ENCODE measurements around the gene YTHDC1.
A peak's percentile ranks its signal among the peaks of the same experiment; 100 is the strongest.

Gene YTHDC1

DNA sequence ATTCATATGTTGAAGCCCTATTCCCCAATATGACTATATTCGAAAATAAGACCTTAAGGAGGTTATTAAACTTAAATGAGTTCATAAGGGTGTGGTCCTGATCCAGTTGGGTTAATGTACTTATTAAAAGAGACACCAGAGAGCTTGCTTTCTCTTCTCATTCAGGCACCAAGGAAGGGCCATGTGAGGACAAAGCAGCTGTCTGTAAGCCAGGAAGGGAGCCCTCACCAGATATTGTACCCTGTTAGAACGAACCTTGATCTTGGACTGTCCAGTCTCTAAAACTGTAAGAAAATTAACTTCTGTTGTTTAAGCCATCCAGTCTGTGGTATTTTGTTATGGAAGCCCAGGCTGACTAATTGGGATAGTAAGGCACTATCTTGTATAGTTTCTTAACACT lies 9.1 kb upstream of the YTHDC1 start:
- no peak for DNase-seq (ENCODE audit: low spot score)

DNA sequence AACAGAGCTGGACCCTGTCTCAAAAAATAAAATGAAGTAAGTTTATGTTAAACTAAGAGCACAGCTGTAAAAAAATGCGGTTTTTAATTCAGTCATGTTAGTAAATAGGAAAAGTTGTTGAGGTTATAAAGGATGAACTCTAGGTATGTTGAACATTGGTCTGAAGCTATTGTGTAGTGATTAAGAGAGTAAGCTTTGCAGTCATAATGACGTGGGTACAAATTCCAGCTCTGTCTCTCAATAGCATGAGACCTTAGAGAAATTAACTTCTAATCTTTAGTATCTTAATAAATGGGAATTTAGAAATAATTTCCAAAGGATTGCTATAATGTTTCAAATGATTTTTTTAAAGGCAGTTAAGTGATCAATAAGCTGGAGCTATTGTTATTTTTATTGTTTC lies 2.9 kb upstream of the YTHDC1 start:
- DNase-seq (ENCODE audit: low spot score), result no peak

DNA sequence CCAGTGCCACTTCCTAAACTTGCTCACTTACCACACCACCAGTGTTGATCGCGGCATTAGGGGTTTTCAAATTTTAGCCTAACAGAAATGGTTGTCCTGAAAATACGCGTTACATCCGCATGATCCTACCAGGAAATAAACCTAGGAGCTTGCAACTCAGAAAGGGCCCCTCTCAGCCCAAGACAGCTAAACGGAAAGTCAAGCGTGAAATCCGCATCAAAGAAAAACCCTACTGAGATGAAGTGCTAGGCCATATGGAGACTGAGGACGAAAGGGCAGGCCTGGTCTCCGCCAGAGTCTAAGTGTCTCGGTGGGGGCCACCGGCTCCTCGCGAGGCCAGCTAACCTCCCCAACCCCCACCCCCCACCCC lies 626 bp downstream of the YTHDC1 start:
- DNase-seq (ENCODE audit: low spot score), result peak; percentile 28

DNA sequence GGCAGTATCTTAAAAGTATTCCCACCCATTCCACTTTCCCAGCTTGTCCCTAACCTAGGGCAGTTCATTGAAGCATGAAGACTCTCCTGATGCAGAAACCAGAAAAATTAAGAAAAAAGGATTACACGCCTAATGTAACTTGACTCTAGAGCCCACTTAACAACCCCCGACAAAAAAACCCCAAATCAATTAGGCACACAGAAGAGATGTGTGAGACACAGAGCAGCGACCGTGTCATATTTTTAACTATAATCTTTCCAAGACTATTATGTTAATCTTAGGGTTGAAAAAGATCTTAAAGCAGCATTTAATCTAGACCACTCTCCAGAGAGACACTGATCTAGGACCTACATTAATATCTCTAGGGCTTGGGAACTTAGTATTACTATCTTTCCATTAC lies 1.3 kb downstream of the YTHDC1 start:
- no peak for DNase-seq (ENCODE audit: low spot score)

DNA sequence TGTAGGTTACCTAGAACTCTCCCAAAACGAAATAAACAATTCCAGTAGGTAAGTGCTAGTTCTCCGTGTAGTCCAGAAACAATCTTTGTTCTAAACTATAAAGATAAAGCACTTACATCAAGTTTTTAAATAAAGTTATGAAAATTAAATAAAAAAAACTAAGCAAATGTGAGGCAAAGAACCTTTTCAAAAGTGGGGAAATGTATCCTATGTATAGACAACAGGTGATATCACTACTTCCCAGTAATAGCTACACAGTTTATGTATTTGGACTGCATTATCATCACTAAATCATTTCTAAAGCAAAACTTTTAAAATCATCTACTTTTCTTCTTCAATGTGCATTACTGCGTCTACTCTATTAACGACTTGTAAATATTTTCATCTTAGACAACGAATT lies 2.0 kb downstream of the YTHDC1 start:
- DNase-seq (ENCODE audit: low spot score), result no peak

GRCh38 chr4:68346461-68346860 lies 3.4 kb downstream of the YTHDC1 start:
- DNase-seq (ENCODE audit: low spot score), result no peak

GRCh38 chr4:68344785-68345184 lies 5.1 kb downstream of the YTHDC1 start:
- DNase-seq (ENCODE audit: low spot score), result no peak

GRCh38 chr4:68344049-68344448 lies 5.8 kb downstream of the YTHDC1 start:
- no peak for DNase-seq (ENCODE audit: low spot score)

- peak; percentile 38 for DNase-seq (ENCODE audit: low spot score)
Observed at GRCh38 chr4:68342134-68342533, 7.8 kb downstream of the YTHDC1 start.

DNA sequence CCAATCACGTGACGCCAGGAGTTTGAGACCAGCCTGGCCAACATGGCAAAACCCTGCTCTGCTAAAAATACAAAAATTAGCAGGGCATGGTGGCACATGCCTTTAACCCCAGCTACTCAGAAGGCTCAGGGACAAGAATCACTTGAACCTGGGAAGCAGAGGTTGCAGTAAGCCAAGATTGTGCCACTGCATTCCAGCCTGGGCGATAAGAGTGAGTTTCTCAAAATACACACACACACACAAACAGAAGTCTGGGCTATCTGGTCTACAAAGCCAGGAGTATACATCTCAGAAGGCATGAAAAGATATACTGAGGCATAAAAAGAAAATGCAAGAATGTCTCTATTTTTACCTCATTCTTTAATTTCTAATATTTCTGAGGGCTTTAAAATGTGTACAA lies 11.3 kb downstream of the YTHDC1 start:
- no peak for DNase-seq (ENCODE audit: low spot score)

DNA sequence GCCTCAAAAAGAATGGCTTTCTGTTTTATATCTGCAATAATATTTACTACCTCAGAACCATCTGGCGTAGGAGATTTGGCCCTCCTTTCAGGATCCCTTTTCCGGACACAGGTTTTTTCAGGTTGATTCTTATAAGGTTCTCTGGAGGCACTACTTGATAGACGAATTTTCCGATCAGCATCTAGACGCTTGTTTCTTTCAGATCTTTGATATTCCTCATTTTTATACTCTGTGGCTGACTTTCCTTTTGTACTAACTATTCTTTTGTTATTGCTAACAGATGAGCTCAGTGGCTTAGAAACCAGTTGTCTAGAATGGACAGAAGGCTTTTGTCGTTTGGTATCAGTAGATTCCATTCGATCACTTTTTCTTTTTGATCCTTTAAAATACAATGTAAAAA lies 12.4 kb downstream of the YTHDC1 start:
- DNase-seq (ENCODE audit: low spot score), result no peak

DNA sequence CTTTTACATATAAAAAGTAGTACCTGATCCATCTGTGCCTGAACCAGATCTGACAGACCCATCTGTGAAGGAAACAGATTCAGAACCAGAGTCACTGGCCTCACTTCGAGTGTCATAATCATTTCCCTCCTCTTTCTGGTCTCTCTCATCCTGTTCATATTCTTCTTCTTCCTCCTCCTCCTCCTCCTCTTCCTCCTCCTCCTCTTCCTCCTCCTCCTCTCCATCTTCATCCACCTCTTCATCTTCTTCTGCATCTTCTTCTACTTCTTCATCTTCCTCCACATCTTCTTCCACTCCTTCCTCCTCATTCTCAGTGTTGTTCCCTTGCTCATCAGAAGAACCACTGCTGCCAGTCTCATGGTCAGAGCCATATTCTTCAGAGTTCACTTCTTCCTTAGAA lies 12.9 kb downstream of the YTHDC1 start:
- no peak for DNase-seq (ENCODE audit: low spot score)

- DNase-seq (ENCODE audit: low spot score), result no peak
Observed at GRCh38 chr4:68336530-68336929, 13.4 kb downstream of the YTHDC1 start.

GRCh38 chr4:68326141-68326540 lies 23.7 kb downstream of the YTHDC1 start:
- no peak for DNase-seq (ENCODE audit: low spot score)

DNA sequence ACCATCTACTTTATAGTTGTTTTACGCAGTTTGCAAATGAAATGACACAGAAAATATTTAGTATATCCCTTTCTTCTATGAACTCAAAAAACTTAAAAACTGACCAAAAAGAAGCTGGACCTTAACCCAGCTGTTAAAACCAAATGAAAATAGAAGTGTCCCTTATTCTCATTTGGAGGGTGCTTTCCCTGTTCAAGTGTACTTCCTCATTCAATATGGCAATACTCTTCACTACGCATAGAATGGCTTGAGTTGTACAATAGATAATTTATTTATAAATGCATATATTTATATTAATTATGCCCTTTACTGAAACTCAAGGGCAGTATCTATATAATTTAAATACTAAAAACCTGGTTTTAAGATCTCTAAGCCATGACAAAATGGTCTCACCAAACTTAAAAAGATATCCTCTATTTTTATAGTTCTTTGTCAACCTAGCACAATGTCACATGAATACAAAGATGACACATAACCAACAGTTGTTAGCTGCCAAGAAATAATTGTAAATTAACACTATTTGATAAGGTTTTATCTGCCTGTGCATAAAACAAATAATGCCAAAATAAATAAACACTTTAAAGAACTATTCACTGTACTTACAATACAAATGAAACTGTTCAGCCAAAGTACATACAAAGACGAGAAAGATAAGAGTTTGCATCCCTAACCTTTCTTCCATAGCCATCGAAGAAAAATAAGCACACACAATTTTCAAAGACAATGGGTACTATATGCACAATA lies 25.2 kb downstream of the YTHDC1 start:
- no peak for DNase-seq (ENCODE audit: low spot score)

- no peak for DNase-seq (ENCODE audit: low spot score)
Observed at GRCh38 chr4:68319040-68319439, 30.9 kb downstream of the YTHDC1 start.

DNA sequence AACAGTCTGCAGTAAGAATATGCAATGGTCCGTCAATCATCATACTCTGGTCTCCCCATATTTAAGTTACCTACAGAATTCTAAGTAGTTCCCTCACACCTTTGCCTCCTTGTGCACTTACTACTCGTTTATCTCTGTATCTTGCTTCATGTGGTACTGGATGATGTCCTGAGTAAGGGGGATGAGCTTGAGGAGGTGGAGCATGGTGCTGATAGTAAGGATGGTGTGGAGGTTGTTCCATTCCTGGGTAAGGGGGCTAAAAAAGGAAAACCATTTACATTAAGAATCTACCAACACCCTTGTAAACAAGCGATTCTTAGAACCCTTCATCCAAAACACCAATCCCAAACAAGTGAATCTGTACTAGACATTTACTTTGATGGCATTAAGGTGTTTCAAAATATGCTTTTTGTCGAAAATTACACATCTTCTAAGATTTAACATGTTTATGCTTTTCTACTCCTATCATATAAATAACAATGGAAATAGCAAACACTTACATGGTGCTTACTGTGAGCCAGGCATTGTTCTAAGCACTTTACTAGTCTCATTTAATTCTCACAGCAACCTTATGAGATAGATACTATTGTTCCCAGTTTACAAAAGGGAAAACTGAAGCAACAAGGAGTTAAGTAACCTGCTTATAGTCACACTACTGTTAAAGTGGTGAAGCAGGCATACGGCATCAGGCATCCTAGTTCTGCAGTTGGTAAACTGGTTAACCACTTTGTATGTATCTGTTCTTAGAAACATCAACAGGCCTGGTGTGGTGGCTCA lies 33.5 kb downstream of the YTHDC1 start:
- no peak for DNase-seq (ENCODE audit: low spot score)

DNA sequence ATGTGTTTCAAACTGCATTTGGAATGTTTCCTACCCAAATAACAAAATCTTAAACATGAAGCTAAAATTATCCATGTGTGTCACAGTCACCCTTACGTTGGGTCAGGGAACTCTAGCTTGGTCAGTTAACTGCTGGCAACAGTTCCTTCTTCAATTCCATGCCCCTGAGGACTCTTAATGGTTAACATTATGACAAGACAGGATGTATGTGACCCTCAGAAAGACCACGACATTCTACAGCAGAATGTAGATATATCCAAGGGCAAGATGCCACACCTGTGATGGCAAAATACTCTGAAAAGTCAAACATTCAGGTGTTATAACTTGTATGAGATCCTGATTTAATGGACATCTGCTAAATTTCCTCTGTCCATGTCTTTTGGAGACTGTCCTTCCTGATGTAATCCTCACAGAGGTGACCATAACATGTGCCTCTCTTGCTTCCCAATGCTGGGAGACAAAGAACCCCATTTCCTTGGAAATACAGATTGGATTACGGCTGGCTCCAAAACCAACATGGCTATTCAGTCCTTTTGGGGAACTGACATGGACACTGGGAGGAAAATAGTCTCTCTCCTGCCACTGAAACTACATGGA lies 39.1 kb downstream of the YTHDC1 start:
- no peak for DNase-seq (ENCODE audit: low spot score)

DNA sequence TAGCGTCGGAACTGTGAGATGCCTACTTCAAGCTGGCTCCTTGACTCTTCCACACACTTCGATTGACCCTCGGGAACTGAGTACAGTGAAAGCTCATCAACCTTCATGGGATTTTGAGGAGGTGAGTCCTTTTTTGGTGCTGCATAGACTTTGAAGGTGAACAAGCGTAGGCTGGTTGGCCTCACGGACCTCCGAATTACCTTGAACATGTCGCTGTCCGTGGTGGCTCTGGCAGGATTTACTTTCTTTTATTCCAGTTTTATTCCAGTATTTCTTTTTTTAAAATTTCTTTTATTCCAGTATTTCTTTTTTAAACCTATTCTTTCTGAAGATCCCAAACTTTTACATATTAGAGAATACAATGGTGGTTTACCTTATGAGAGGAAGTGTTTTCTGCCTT lies 45.2 kb downstream of the YTHDC1 start:
- DNase-seq (ENCODE audit: low spot score), result no peak

- no peak for DNase-seq (ENCODE audit: low spot score)
Observed at GRCh38 chr4:68299492-68300457, 50.1 kb downstream of the YTHDC1 start.

- DNase-seq (ENCODE audit: low spot score), result no peak
Observed at GRCh38 chr4:68297137-68297536, 52.8 kb downstream of the YTHDC1 start.

DNA sequence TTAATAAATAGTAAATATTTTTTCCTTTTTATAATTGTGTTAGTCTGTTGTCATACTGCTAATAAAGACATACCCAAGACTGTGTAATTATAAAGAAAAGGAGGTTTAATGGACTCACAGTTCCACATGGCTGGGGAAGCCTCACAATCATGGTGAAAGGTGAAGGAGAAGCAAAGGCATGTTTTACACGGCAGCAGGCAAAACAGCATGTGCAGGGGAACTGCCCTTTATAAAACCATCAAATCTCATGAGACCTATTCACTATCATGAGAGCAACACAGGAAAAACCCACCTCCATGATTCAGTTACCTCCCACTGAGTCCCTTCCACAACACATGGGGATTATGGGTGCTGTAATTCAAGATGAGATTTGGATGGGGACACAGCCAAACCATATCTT lies 58.6 kb downstream of the YTHDC1 start:
- DNase-seq (ENCODE audit: low spot score), result no peak
